GM21360 (cell line): ENCODE measurements around the gene ACD.

Source experiments
- ATAC-seq: cut with Tn5 transposase; IDR thresholded peaks from one replicate; pipeline ENCODE4 v1.9.1; 2021; ENCODE audit warnings: mild to moderate bottlenecking, moderate library complexity; ENCODE audit not compliant: unreplicated experiment

ACD gene

DNA sequence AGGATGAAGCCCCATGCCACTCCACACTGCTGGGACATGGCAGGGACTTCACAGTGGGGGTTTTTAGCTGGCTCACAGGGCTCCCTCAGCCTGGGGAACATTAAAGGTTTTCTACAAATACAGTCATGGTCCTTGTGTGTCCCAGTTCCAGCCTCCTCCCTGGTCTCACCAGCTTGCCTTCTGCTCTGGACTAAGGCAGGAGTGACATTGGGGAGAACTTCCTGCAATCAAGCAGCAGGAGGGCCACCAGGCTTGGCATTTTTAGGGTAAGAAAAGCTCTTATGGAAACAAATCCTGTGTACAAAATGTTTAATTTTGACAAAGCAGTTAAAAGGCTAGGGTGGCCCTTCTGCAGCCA, 2.6 kb upstream of the ACD start:
- no peak for ATAC-seq

DNA sequence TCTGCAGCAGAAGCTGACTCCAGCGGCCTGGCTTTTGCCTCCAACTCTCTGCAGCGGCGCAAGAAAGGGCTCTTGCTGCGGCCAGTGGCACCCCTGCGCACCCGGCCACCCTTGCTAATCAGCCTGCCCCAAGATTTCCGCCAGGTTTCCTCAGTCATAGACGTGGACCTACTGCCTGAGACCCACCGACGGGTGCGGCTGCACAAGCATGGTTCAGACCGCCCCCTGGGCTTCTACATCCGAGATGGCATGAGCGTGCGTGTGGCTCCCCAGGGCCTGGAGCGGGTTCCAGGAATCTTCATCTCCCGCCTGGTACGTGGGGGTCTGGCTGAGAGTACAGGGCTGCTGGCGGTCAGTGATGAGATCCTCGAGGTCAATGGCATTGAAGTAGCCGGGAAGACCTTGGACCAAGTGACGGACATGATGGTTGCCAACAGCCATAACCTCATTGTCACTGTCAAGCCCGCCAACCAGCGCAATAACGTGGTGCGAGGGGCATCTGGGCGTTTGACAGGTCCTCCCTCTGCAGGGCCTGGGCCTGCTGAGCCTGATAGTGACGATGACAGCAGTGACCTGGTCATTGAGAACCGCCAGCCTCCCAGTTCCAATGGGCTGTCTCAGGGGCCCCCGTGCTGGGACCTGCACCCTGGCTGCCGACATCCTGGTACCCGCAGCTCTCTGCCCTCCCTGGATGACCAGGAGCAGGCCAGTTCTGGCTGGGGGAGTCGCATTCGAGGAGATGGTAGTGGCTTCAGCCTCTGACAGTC, 2.0 kb upstream of the ACD start:
- no peak for ATAC-seq

DNA sequence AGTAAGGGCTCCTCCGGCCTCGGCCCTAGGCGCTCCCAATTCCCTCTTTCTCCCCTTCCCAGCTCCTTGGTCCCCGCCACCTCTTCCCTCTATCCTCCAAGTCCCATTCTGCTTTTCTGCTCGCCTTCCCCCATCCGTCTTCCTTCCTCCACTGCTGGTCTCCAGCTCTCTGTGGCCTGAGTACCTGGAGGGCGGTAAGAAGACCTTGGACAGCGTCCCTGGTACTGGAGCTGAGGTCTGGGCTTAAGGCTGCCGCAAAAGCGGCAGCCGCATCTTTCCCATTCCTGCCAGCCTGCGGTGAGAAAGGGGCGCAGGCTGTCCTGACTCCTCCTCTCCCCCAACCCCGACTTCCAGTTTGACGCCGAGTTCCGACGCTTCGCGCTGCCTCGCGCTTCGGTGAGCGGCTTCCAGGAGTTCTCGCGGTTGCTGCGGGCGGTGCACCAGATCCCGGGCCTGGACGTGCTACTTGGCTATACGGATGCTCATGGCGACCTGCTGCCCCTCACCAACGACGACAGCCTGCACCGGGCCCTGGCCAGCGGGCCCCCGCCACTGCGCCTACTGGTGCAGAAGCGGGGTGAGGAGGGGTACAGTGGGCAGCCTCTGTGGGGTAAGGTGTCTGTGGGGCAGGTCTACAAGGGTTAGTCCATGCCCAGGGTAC, 1.2 kb upstream of the ACD start:
- no peak for ATAC-seq

DNA sequence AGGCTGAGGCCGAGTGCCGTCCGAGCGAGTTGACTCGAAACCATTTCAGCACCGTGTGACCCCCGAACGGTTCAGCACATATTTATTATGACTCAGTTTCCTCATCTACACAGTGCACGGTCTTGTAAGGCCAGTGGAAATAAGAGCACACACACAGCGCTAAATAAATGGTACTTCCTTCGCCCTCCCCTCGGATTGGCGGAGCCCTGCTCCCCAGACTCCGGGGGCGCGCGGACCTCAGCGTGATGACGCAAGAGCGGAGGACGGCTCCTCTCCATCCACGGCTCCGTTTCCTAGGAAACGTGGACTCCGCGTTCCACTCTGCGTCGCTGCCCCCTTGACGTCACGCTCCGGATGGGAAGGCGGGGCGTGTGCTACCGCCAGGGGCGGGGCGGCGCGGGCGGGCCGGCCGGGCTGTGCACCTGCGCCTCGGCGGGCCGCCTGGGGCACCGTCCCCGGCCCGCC, 536 bp upstream of the ACD start, which contains the start of gene PARD6A:
PARD6A (plus strand) TSS at position 397 of the 465 bp plus-strand sequence. CDS start 79 bp downstream, outside the sequence.
- peak; percentile 66 for ATAC-seq

DNA sequence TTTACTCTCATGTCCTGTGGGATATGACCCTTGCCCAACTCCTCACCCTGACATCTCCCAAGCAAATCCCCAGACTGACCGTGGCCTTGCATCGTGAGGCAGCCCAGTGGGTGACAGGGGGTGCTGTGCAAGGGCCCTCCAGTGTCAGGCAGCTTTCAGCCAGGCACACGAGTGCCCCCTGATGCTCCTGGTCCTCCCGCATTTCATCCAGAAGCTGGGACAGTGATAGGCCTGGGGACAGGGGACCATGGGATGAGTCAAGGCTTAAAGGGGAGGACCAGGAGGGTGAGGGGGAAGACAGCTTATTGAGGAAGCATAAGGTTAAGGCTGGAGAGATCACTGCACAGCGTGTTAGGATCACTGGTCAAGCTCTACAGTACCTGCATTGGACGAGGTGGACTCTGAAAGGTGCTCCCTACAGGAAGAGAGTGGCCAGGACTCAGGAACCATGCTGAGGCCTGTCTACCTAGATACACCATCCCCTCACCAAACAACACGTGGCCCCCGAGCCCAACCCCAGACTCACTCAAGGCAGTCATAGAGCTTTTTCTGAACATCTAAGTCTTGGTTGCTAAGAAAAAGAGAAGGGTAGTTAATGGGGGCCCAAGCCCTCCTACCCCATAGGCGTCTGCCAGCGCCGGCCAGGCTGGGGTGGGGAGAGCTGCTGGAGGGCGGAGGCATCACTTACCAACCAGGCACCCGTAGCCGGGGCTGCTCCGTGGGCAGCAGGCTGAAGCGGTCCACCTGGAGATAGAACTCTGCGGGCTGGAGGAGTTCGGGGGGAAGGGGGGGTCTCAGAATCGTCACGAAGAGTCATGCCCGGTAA, 998 bp downstream of the ACD start:
- ATAC-seq = no peak

DNA sequence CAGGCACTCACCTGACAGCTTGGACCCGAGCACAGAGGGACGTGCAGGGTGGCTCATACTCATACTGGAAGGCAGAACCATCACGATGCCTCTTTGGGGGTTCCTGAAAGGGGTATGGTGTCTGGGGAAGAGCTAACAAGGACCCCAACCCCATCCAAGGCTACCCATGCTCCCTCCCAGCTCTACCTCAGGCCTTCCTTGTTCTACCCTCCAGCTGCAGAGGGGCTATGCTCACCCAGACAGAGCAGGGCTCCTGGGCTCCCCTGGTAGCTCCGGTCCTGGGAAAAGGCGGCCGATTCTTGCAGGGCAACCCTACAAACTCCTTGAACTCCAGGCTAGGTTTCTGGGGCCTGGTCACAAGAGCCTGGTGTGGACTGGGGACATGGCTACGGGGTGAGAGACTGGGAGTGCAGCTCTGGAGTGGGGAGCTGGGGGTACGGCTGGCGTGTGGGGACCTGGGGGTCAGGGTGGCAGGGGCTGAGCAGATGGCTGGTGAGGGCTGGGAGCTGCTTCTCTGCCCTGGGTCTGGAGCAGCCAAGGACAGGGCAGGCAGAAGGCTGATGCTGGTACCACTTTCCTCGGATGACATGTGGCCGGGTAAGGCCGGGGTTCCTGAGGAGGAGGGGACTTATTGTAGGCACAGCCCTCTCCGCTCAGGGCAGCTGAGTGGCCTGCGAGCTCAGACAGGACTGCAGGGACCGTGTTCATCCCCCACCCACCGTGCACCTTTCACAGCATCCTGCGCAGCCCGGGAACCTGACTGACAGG, 2.1 kb downstream of the ACD start:
- no peak for ATAC-seq

DNA sequence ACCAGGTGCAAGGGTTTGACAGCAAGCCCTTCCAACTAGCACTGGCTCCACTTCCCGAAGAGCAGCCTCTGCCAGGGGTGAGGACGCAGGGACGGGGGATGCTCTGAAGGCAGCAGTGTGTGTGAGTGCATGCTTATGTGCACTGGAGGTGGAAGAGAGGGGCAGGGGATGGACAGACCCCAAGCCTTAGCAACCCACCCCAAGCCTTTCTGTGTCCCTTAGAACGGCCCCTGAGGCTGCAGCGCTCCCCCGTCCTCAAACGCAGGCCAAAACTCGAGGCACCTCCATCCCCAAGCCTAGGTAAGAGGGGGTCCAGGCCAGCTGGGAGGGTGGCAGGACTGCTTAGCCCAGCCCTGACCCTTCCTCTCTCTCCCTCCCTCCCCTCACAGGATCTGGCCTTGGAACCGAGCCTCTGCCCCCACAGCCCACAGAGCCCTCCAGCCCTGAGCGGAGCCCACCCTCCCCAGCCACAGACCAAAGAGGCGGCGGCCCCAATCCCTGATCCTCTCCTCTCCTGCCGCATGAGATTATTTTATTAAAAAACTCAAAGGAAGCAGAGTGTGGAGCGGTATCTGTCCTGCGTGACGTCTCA, 2.9 kb downstream of the ACD start:
- no peak for ATAC-seq

DNA sequence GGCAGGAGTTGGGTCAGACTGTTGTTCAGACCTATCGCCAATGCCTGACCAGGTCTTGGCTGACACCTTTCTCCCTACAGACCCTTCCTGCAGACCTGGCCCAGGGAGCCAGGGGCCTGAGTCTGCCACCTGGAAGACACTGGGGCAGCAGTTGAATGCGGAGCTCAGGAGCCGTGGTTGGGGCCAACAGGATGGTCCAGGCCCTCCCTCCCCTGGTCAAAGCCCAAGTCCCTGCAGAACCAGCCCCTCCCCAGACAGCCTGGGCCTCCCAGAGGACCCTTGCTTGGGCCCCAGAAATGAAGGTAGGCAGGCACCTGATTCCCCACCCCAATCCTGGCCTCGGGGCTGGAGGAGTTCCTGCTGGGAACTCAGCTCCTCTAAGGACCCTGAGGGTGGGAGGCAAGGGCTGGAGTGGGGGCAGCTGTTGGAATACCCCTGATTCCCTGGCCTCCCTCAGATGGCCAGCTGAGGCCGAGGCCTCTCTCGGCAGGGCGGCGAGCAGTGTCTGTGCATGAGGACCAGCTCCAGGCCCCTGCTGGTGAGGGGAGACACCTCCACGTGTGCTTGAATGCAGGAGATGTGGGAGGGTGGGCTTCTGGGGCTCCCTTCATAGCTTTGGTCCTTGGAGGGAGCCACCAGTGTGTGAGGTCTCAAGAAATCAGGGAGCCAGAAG, 3.6 kb downstream of the ACD start:
- no peak for ATAC-seq

DNA sequence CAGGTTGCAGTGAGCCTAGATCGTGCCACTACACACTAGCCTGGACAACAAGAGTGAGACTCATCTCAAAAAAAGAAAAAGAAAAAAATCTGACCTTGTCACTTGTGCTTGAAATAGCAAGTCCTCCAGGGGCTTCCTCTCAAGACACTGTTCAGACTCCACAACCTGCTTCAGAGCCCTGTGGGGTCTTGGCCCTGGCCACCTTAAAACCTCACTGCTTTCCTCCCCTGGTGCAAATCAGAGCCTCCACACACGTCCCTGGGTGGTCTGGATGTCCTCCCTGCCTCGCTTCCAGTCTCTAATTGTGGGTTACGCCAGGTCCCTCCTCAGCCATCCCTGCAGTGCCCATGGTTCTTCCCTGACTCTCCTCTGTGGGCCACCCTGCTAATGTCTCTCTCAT, 4.7 kb downstream of the ACD start:
- ATAC-seq = no peak

DNA sequence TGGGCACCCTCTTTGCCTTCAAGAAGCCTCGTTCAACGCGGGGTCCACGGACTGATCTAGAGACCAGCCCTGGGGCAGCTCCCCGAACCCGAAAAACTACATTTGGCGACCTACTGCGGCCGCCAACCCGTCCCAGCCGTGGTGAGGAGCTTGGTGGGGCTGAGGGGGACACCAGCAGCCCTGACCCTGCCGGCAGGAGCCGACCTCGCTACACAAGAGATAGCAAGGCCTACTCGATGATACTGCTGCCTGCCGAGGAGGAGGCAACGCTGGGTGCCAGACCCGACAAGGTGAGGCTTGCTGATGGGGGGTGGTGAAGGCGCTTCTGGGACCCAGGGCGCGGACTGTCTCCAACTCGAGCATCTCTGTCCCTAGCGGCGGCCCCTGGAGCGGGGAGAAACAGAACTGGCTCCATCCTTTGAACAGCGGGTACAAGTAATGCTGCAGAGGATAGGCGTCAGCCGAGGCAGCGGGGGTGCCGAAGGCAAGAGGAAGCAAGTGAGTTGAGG, 5.6 kb downstream of the ACD start:
- no peak for ATAC-seq

DNA sequence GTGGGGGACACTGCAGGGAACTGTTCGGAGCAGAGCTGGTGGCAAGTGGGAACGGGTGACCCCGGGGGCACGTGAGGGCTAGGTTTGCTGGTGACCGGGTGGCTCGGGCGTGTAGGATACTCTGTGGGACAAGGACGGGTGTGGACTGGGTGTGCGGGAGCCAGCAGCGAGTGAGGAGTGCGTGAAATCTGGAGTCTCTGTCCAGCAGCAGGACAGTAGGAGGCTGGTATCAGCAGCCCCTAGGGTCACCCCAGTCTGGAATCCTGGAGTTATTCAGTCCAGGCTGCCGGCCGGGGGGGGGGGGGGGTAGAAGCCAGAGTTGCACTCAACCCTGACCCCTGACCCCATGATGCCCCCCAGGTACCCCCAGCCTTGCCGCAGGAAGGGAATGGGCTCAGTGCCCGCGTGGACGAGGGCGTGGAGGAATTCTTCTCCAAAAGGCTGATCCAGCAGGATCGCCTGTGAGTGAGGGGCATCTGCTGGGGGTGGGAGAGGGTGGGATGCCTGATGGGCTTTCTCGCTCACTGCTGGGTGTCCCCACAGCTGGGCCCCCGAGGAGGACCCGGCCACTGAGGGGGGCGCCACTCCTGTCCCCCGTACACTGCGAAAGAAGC, 6.2 kb downstream of the ACD start:
- no peak for ATAC-seq

DNA sequence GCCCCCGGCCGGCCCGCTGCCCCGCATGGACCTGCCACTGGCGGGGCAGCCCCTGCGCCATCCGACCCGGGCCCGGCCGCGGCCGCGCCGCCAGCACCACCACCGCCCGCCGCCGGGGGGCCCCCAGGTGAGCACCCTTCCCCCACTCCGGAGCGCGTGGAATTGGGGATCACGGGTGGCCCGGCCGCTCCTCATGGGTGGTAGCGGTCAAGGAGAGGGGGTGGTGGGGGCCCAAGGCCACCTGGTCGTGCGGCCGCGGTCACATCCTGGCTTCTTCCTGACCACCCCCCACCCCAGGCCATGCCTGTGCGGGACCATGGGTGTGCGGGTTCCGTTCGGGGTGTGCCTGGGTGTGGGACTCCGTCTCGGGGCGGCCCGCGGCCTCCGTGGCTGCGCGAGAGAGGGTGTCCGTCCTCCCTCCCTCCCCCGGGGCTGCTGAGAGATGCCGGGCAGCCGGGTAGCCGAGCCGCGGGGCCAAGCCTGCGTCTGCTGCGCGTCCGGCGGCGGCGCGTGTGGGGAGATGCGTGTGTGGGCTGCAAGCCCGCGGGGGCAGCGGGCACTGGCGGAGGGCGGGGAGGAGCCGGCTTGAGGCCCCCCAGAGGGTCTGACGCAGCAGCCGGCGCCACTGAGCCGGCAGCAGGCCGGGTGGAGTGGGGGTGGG, 6.8 kb downstream of the ACD start:
- no peak for ATAC-seq

DNA sequence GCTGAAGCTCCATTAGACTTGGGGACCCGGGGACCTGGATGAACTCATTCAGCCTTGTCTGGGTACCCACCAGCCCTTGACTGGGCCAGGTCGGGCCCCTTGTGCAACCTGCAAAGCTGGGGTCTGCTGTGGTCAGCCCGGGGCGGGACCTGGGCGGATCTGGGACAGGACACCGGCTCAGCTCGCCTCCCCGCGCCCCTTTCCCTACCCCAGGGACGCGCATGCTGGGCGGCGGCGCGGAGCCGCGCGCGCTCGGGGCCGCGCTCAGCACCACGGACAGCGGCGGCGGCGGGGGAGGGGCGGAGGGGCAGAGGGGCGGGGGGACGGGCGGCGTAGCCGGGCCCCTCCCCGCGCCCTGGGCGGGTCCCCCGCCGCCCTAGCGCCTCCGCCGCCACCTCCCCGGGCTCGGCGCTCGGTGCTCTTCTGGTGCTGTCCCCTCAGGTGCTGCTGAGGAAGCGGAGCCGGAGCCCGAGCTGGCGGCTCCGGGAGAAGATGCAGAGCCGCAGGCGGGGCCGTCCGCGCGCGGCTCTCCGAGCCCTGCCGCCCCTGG, 7.4 kb downstream of the ACD start:
- ATAC-seq = no peak

DNA sequence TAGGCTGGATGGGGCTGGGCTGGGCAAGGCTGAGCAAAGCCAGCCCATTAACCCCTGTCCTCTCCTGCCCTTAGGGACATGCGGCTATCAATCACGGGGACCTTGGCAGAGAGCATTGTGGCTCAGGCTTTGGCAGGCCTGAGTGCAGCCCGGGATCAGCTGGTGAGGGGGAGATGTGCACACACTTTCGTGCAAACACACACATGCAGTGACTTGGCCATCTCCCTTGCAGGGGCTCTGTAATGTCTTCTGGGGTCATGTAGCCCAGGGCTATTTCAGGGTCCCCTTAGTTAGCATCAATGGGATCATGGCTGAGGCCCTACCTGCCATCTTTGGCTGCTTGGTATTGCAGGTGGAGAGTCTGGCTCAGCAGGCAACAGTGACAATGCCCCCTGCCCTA, 8.2 kb downstream of the ACD start:
- no peak for ATAC-seq

DNA sequence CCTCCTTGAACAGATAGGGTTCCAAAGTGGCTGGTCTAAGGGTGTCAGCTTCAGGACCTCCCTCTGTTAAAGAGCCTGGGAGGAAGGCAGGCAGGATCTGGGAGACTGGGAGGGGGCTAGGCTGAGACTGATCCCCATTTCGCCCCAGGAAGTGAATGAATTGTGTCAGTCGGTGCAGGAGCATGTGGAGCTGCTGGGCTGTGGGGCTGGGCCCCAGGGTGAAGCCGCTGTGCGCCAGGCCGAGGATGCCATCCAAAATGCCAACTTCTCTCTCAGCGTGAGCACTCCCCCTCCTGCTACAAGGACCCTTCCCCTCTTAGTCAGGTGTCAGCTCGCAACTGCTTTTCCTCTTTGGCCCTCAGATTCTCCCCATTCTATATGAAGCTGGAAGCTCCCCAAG, 9.0 kb downstream of the ACD start:
- no peak for ATAC-seq

DNA sequence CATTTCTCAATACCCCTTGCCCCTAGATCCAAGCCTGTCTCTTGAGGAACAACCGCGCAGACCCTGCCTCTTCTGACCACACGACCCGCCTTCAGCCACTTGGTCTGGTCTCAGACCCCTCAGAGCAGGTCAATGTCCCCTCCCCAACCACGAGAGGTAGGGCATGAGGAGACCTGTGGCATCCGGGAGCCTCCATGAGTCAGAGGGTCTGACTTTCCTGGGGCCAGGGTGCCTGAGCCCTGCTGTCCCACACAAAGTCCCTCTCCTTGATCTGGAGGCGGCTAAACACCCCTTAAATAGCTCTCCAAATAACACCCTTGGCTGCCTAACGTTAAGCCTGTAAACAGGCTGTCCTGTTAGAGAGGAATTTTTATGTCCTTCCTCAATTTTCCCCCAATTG, 10.0 kb downstream of the ACD start:
- ATAC-seq = no peak

DNA sequence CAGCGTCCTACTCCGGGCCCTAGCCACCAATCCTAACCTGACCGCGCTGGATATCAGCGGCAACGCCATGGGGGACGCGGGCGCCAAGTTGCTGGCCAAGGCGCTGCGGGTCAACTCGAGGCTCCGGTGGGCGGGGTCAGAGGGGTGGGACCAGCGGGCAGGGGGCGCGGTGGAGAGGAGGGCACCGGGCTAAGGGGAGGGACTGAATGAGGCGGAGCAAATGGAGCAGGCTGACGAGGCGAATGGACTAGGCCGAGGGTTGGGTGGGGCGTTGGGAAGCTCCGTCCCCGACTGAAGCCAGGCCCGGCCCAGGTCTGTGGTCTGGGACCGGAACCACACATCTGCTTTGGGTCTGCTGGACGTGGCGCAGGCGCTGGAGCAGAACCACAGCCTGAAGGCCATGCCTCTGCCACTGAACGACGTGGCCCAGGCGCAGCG, 10.5 kb downstream of the ACD start:
- ATAC-seq = no peak

DNA sequence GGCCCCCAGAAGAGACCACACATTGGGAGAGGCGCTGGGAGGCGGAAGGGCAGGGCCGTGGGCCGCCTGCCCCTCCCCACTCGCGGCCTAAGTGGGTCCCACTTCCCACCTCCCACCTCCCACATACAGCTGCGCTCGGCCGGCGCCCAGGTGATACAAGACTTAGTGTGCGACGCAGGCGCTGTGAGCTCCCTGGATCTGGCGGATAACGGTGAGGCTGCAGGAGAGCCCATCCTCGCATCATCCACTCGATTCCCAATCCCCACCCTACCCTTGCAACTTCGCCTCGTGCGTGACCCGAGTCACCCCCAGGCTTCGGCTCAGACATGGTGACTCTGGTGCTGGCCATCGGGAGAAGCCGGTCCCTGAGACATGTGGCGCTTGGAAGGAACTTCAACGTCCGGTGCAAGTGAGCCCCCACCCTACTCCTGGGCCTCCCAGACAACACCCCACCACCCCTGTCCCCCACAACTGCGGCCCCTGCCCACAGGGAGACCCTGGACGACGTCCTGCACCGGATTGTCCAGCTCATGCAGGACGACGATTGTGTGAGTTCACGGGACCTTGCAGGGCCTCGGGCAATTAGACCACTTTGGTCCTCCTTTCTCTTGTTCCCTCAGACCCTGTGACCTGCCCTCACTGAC, 11.2 kb downstream of the ACD start:
- no peak for ATAC-seq
